Trophoblast cell (in vitro differentiated cells and primary cell): ENCODE measurements around the gene RIOK2.

Experiments
- DNase-seq, 2 donors: peaks; one replicate each; pipeline ENCODE4 v3.0.0-alpha.2; 2016
- H2AFZ ChIP-seq: 2 replicates; pipeline ENCODE4 v1.6.1; 2013; ENCODE audit warnings: low read length, moderate library complexity, mild to moderate bottlenecking; ENCODE audit not compliant: insufficient read depth, poor library complexity
- H2AK5ac ChIP-seq: 2 replicates; pipeline ENCODE4 v1.6.1; 2013; ENCODE audit warnings: mild to moderate bottlenecking, low read length
- H2BK120ac ChIP-seq: 2 replicates; pipeline ENCODE4 v1.6.1; 2013; ENCODE audit warnings: low read length, mild to moderate bottlenecking, moderate library complexity; ENCODE audit not compliant: insufficient read depth, poor library complexity
- H2BK12ac ChIP-seq: 2 replicates; pipeline ENCODE4 v1.6.1; 2013; ENCODE audit warnings: mild to moderate bottlenecking, low read length, moderate library complexity
- H2BK5ac ChIP-seq: 2 replicates; pipeline ENCODE4 v1.6.1; 2013; ENCODE audit warnings: low read length, low read depth, moderate library complexity, mild to moderate bottlenecking; ENCODE audit not compliant: poor library complexity
- H3K14ac ChIP-seq: 2 replicates; pipeline ENCODE4 v1.6.1; 2013; ENCODE audit warnings: mild to moderate bottlenecking, low read length
- H3K18ac ChIP-seq: 2 replicates; pipeline ENCODE4 v1.6.1; 2013; ENCODE audit warnings: mild to moderate bottlenecking, low read length
- H3K23ac ChIP-seq: 2 replicates; pipeline ENCODE4 v1.6.1; 2013; ENCODE audit warnings: low read length
- H3K27ac ChIP-seq: 2 replicates; pipeline ENCODE4 v1.5.1; 2013; ENCODE audit warnings: low read depth, mild to moderate bottlenecking, inconsistent platforms, low read length, moderate library complexity
- H3K27me3 ChIP-seq: 2 replicates; pipeline ENCODE4 v1.6.1; 2013; ENCODE audit warnings: inconsistent platforms, mild to moderate bottlenecking, low read length, moderate library complexity; ENCODE audit not compliant: insufficient read depth
- H3K36me3 ChIP-seq, 2 experiments: 1 replicate in 1 of 2; 2 replicates in 1 of 2; pipeline ENCODE4 v1.6.1; 2013; ENCODE audit warnings: low read length in 2 of 2, mild to moderate bottlenecking in 2 of 2, moderate library complexity in 1 of 2; ENCODE audit not compliant: insufficient read depth in 2 of 2, control insufficient read depth in 1 of 2
- H3K4ac ChIP-seq: 2 replicates; pipeline ENCODE4 v1.6.1; 2013; ENCODE audit warnings: low read depth, mild to moderate bottlenecking, low read length, moderate library complexity
- H3K4me1 ChIP-seq, 2 experiments: 1 replicate in 1 of 2; 2 replicates in 1 of 2; pipeline ENCODE4 v1.6.1; 2013; ENCODE audit warnings: low read length in 2 of 2, mild to moderate bottlenecking in 2 of 2, moderate library complexity in 1 of 2; ENCODE audit not compliant: insufficient read depth in 2 of 2, control insufficient read depth in 1 of 2
- H3K4me2 ChIP-seq: 2 replicates; pipeline ENCODE4 v1.6.1; 2013; ENCODE audit warnings: inconsistent platforms, mild to moderate bottlenecking, low read length, moderate library complexity
- H3K4me3 ChIP-seq: 2 replicates; pipeline ENCODE4 v1.5.1; 2013; ENCODE audit warnings: mild to moderate bottlenecking, low read depth, low read length, inconsistent platforms
- H3K79me1 ChIP-seq: one replicate; pipeline ENCODE4 v1.6.1; 2013; ENCODE audit warnings: low read length
- H3K79me2 ChIP-seq: 2 replicates; pipeline ENCODE4 v1.6.1; 2013; ENCODE audit warnings: low read length, mild to moderate bottlenecking; ENCODE audit not compliant: control insufficient read depth, insufficient read depth, poor library complexity
- H3K9ac ChIP-seq: 2 replicates; pipeline ENCODE4 v1.6.1; 2013; ENCODE audit warnings: mild to moderate bottlenecking, low read length
- H3K9me3 ChIP-seq: 2 replicates; pipeline ENCODE4 v1.6.1; 2013; ENCODE audit warnings: low read depth, mild to moderate bottlenecking, control low read depth, inconsistent platforms, low read length; ENCODE audit not compliant: insufficient read depth
- H4K12ac ChIP-seq: 2 replicates; pipeline ENCODE4 v1.6.1; 2013; ENCODE audit warnings: low read depth, mild to moderate bottlenecking, low read length, moderate library complexity
- H4K8ac ChIP-seq: 2 replicates; pipeline ENCODE4 v1.6.1; 2013; ENCODE audit warnings: low read depth, mild to moderate bottlenecking, low read length, moderate library complexity
- H4K91ac ChIP-seq: one replicate; pipeline ENCODE4 v1.6.1; 2013; ENCODE audit warnings: low read depth, mild to moderate bottlenecking, low read length, moderate library complexity
- WGBS: extraction: QIAGEN DNeasy Blood & Tissue Kit; methylation state at CpG from one replicate; pipeline ENCODE4 v1.1.7; 2013; ENCODE audit warnings: missing lambda C conversion rate; ENCODE audit not compliant: insufficient read length, insufficient coverage; ENCODE audit errors: extremely low coverage; 5-methylcytosine and 5-hydroxymethylcytosine counted together

Gene RIOK2

GRCh38 chr5:97225222-97225621 lies 42.2 kb upstream of the RIOK2 start:
- H3K4me2 ChIP-seq, result no peak overlapping the region
- no peaks in the 10 kb centered on the region for H3K27me3 ChIP-seq
- no peak overlapping the region for H2BK120ac ChIP-seq
- H3K9ac ChIP-seq, result no peak overlapping the region
- no peak overlapping the region for H2AK5ac ChIP-seq
- no peak for DNase-seq
- H2BK12ac ChIP-seq, result no peak overlapping the region
- H3K23ac ChIP-seq, result no peak overlapping the region
- H2BK5ac ChIP-seq, result no peak overlapping the region
- H3K79me1 ChIP-seq, result no peaks in the 10 kb centered on the region
- no peak overlapping the region for H4K12ac ChIP-seq
- H3K18ac ChIP-seq, result no peak overlapping the region
- H4K91ac ChIP-seq, result no peak overlapping the region
- H4K8ac ChIP-seq, result no peak overlapping the region
- no peak overlapping the region for H3K4me3 ChIP-seq
- no peaks in the 10 kb centered on the region for H3K9me3 ChIP-seq
- H3K4ac ChIP-seq, result no peak overlapping the region
- no peak overlapping the region for H3K14ac ChIP-seq
- no peak overlapping the region for H2AFZ ChIP-seq
- H3K79me2 ChIP-seq, result no peaks in the 10 kb centered on the region
- H3K4me1 ChIP-seq, result peaks cover 0 to 1% of the 10 kb centered on the region in 2 experiments
- no peak overlapping the region for H3K27ac ChIP-seq
- H3K36me3 ChIP-seq, result no peaks in the 10 kb centered on the region

- no peak for DNase-seq
- Histone ChIP-seq H3K9ac (no peak overlapping the region), H3K4me1 (peaks cover 0 to 1% of the 10 kb centered on the region in 2 experiments), H3K23ac (no peak overlapping the region), H3K36me3 (no peaks in the 10 kb centered on the region), H3K27ac (no peak overlapping the region), H2BK12ac (no peak overlapping the region), H3K79me1 (no peaks in the 10 kb centered on the region), H3K14ac (no peak overlapping the region), H2BK120ac (no peak overlapping the region), H3K9me3 (no peaks in the 10 kb centered on the region), H3K4me3 (no peak overlapping the region), H2AFZ (no peak overlapping the region), H3K27me3 (no peaks in the 10 kb centered on the region), H4K91ac (no peak overlapping the region), H3K4ac (no peak overlapping the region), H2AK5ac (no peak overlapping the region), H2BK5ac (no peak overlapping the region), H4K8ac (no peak overlapping the region), H3K4me2 (no peak overlapping the region), H3K18ac (no peak overlapping the region), H4K12ac (no peak overlapping the region), H3K79me2 (no peaks in the 10 kb centered on the region)
- WGBS, result no CpG with 5 or more reads among the region's 1 CpG
These were observed 41.2 kb upstream of the RIOK2 start for GRCh38 chr5:97224112-97224750.

- no peak overlapping the region for H4K12ac ChIP-seq
- no CpG with 5 or more reads among the region's 2 CpGs for WGBS
These were observed 40.5 kb upstream of the RIOK2 start for GRCh38 chr5:97223596-97223995.

GRCh38 chr5:97209343-97209742 lies 26.3 kb upstream of the RIOK2 start:
- no peak overlapping the region for H2AFZ ChIP-seq
- no peak overlapping the region for H3K14ac ChIP-seq
- DNase-seq, result no peak

More at GRCh38 chr5:97223596-97223995, 40.5 kb upstream of the RIOK2 start:
- Histone ChIP-seq H3K4ac (no peak overlapping the region), H3K18ac (no peak overlapping the region), H2AFZ (no peak overlapping the region), H3K4me3 (no peak overlapping the region), H3K9ac (no peak overlapping the region), H2AK5ac (no peak overlapping the region), H3K4me2 (no peak overlapping the region), H3K14ac (no peak overlapping the region), H3K79me1 (no peaks in the 10 kb centered on the region), H3K79me2 (no peaks in the 10 kb centered on the region), H3K27me3 (no peaks in the 10 kb centered on the region), H3K4me1 (no peaks in the 10 kb centered on the region), H3K36me3 (no peaks in the 10 kb centered on the region), H2BK120ac (no peak overlapping the region), H3K9me3 (no peaks in the 10 kb centered on the region), H4K91ac (no peak overlapping the region), H2BK12ac (no peak overlapping the region), H4K8ac (no peak overlapping the region), H3K23ac (no peak overlapping the region), H2BK5ac (no peak overlapping the region), H3K27ac (no peak overlapping the region)
- DNase-seq, result no peak

More at GRCh38 chr5:97209343-97209742, 26.3 kb upstream of the RIOK2 start:
- Histone ChIP-seq H3K18ac (no peak overlapping the region), H3K79me1 (no peaks in the 10 kb centered on the region), H3K4me2 (no peak overlapping the region), H3K79me2 (no peaks in the 10 kb centered on the region), H3K36me3 (no peaks in the 10 kb centered on the region), H2BK12ac (no peak overlapping the region), H3K9me3 (peaks cover 2% of the 10 kb centered on the region), H4K12ac (no peak overlapping the region), H2BK120ac (no peak overlapping the region), H2AK5ac (no peak overlapping the region), H2BK5ac (no peak overlapping the region), H4K8ac (no peak overlapping the region), H3K9ac (no peak overlapping the region), H3K4me1 (peaks cover 4 to 5% of the 10 kb centered on the region in 2 experiments), H3K23ac (no peak overlapping the region), H3K27me3 (no peaks in the 10 kb centered on the region), H3K27ac (no peak overlapping the region), H4K91ac (no peak overlapping the region), H3K4ac (no peak overlapping the region), H3K4me3 (no peak overlapping the region)
- WGBS, result no CpG with 5 or more reads among the region's 2 CpGs
